Endothelial cell of coronary artery (primary cell): Measurements from ENCODE around the gene RNF144B. TPM values are rescaled to one million over a fixed set of nuclear protein-coding genes. Genes with fewer than 3 reads are reported as not detected.

Experiments
- total RNA-seq: library from RNA; depleted of rRNA; stranded (reverse); fragments of >200 nt; gene quantifications from 2 replicates; pipeline ENCODE4 v1.2.3, GENCODE V29; 2014

The RNF144B gene
- total RNA-seq: 97.6 and 118 TPM in 2 replicates

GRCh38 chr6:18387061-18387721 lies at the start of gene RNF144B:
Gene RNF144B, plus strand, starts transcription at chr6:18387350. Its CDS starts 12,185 bp downstream, at chr6:18399535.

Other genes with a start within 250 kb of the RNF144B start
- 9.4 and 12.6 TPM in 2 replicates for gene TPMT, start 232.3 kb upstream of the RNF144B start, total RNA-seq
- 7.4 and 9.2 TPM in 2 replicates for gene KDM1B, start 231.9 kb upstream of the RNF144B start, total RNA-seq
- 95.9 and 108 TPM in 2 replicates for gene DEK, start 122.8 kb upstream of the RNF144B start, total RNA-seq